CD14-positive monocyte (primary cell): ENCODE results near the gene MGLL. TPM values are rescaled to one million over a fixed set of nuclear protein-coding genes. Genes with fewer than 3 reads are reported as not detected.

Experiments used
- DNase-seq, 3 donors: peaks; one replicate each; pipeline ENCODE4 v3.0.0-alpha.2; 2011 to 2022
- H2AFZ ChIP-seq: 2 replicates; pipeline ENCODE4 v1.6.0; 2012; ENCODE audit warnings: mild to moderate bottlenecking, low read depth, low read length, inconsistent platforms; ENCODE audit not compliant: insufficient read depth, poor library complexity, severe bottlenecking
- H3K27ac ChIP-seq, 2 donors: 1 replicate in 1 of 2; 2 replicates in 1 of 2; pipeline ENCODE4 v1.5.1; 2012 to 2013; ENCODE audit warnings: low read length in 2 of 2, control low read depth in 1 of 2, inconsistent platforms in 1 of 2, low read depth in 1 of 2, mild to moderate bottlenecking in 1 of 2
- H3K27me3 ChIP-seq, 2 donors: one replicate each; pipeline versions ENCODE4 v1.6.0 to v1.6.1; 2011 to 2013; ENCODE audit warnings: low read length in 2 of 2; ENCODE audit not compliant: control insufficient read depth in 2 of 2, insufficient read depth in 2 of 2
- H3K36me3 ChIP-seq, 2 donors: replicated peaks in 1 of 2; 1 replicate in 1 of 2; 2 replicates in 1 of 2; pipeline versions ENCODE4 v1.5.1 to v1.6.1; 2012 to 2013; ENCODE audit warnings: low read length in 2 of 2, control low read depth in 1 of 2, inconsistent platforms in 1 of 2, mild to moderate bottlenecking in 1 of 2; ENCODE audit not compliant: insufficient read depth in 2 of 2, control insufficient read depth in 1 of 2
- H3K4me1 ChIP-seq, 2 donors: 1 replicate in 1 of 2; 2 replicates in 1 of 2; pipeline versions ENCODE4 v1.5.1 to v1.6.1; 2012 to 2013; ENCODE audit warnings: low read length in 2 of 2, control low read depth in 1 of 2, inconsistent platforms in 1 of 2, mild to moderate bottlenecking in 1 of 2, moderate library complexity in 1 of 2; ENCODE audit not compliant: insufficient read depth in 2 of 2, control insufficient read depth in 1 of 2
- H3K4me2 ChIP-seq: replicated peaks from 2 replicates; pipeline ENCODE3; 2012; ENCODE audit warnings: low read length, moderate library complexity, mild to moderate bottlenecking; ENCODE audit not compliant: poor library complexity, severe bottlenecking; ENCODE audit errors: extremely low read depth
- H3K4me3 ChIP-seq, 3 experiments: fragments of 200-600 bp in 1 of 3; sonication (generic) in 1 of 3; replicated peaks in 1 of 3; 1 replicate in 2 of 3; 2 replicates in 1 of 3; pipeline ENCODE4 v1.5.1; 2011 to 2013; ENCODE audit warnings: low read length in 3 of 3, mild to moderate bottlenecking in 3 of 3, control low read depth in 2 of 3, low read depth in 2 of 3, inconsistent platforms in 1 of 3, moderate library complexity in 1 of 3
- H3K79me2 ChIP-seq: 2 replicates; pipeline ENCODE4 v1.6.0; 2012; ENCODE audit warnings: mild to moderate bottlenecking, control low read depth, inconsistent platforms, low read length, moderate library complexity; ENCODE audit not compliant: insufficient read depth
- H3K9ac ChIP-seq: 2 replicates; pipeline ENCODE4 v1.6.0; 2017; ENCODE audit warnings: low read length, mild to moderate bottlenecking; ENCODE audit not compliant: insufficient read depth, poor library complexity, severe bottlenecking
- H3K9me3 ChIP-seq, 2 donors: replicated peaks in 1 of 2; 1 replicate in 1 of 2; 2 replicates in 1 of 2; pipeline versions ENCODE4 v1.5.1 to v1.6.1; 2012 to 2013; ENCODE audit warnings: low read length in 2 of 2, control low read depth in 1 of 2; ENCODE audit not compliant: control insufficient read depth in 1 of 2, insufficient read depth in 1 of 2
- H4K20me1 ChIP-seq: 2 replicates; pipeline ENCODE4 v1.6.0; 2012; ENCODE audit warnings: mild to moderate bottlenecking, low read length, control low read depth, moderate library complexity; ENCODE audit not compliant: insufficient read depth
- H3K27ac Mint-ChIP-seq, 7 donors: one replicate each; pipeline ENCODE4 v1.8.0; 2020; ENCODE audit warnings: mild to moderate bottlenecking in 7 of 7, mixed read lengths in 7 of 7, moderate library complexity in 6 of 7, inconsistent platforms in 2 of 7
- H3K27me3 Mint-ChIP-seq, 3 donors: one replicate each; pipeline ENCODE4 v1.8.0; 2021 to 2022; ENCODE audit warnings: low read depth in 3 of 3, mild to moderate bottlenecking in 3 of 3, mixed read lengths in 3 of 3, moderate library complexity in 3 of 3, inconsistent platforms in 1 of 3
- H3K36me3 Mint-ChIP-seq, 2 donors: one replicate each; pipeline ENCODE4 v1.8.0; 2020; ENCODE audit warnings: mixed read lengths in 2 of 2, inconsistent platforms in 1 of 2, mild to moderate bottlenecking in 1 of 2
- H3K4me1 Mint-ChIP-seq: one replicate; pipeline ENCODE4 v1.8.0; 2020; ENCODE audit warnings: mild to moderate bottlenecking, mixed read lengths
- H3K4me3 Mint-ChIP-seq, 2 donors: one replicate each; pipeline ENCODE4 v1.8.0; 2020; ENCODE audit warnings: mild to moderate bottlenecking in 2 of 2, mixed read lengths in 2 of 2, moderate library complexity in 1 of 2
- H3K9me3 Mint-ChIP-seq, 7 donors: one replicate each; pipeline ENCODE4 v1.8.0; 2020 to 2022; ENCODE audit warnings: mixed read lengths in 7 of 7, mild to moderate bottlenecking in 6 of 7, moderate library complexity in 6 of 7, inconsistent platforms in 2 of 7
- WGBS: methylation state at CpG from one replicate; pipeline ENCODE4 v1.1.5; 2013; ENCODE audit warnings: missing lambda C conversion rate; ENCODE audit not compliant: insufficient coverage; 5-methylcytosine and 5-hydroxymethylcytosine counted together
- intact Hi-C, 2 donors: fragments of 100-400 bp; cut with micrococcal nuclease; formaldehyde crosslinking; loops; one replicate each; pipeline versions ENCODE4 v1.15.0 to v1.15.1; 2023
- polyA plus RNA-seq, 3 donors: library from polyadenylated mRNA; depleted of rRNA in 1 of 3; unstranded in 2 of 3; stranded (reverse) in 1 of 3; fragments of 300-500 nt in 2 of 3; fragments of >200 nt in 1 of 3; fragmentation: Illumina TruSeq in 2 of 3; gene quantifications; 1 replicate in 2 of 3; 2 replicates in 1 of 3; pipeline ENCODE4 v1.2.3, GENCODE V29; 2012 to 2021
- TF ChIP-seq, protein P1 (sequence below): fragments of 200-600 bp; IDR thresholded peaks from one replicate; pipeline ENCODE4 v1.8.0; 2022; ENCODE audit warnings: antibody characterized with exemption, mild to moderate bottlenecking

The MGLL gene
- polyA plus RNA-seq, 3 donors, result 4.4 to 10.0 (median 6.4) TPM

DNA sequence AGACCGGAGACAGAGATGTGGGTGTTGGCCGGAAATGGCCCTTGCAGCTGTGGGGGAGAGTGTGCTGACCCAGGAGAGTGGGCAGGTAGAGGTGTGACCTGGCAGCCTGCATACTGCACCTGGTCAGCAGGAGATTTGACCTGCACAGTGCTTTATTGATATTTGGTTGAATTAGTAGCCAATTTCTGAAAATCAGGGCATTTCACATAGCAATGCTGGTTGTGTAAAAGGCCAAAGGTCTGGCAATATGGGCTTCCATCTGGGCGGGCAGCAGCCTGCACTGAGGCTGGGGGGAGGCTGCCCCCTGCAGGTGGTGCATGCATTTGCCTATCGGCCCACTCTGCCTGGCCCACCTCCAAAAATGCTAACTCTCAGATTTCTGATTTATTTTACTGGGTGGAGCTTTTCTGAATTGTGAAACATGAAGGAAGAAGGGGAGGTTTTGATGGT, 9.4 kb upstream of the MGLL start:
- TF ChIP-seq, protein P1, sequence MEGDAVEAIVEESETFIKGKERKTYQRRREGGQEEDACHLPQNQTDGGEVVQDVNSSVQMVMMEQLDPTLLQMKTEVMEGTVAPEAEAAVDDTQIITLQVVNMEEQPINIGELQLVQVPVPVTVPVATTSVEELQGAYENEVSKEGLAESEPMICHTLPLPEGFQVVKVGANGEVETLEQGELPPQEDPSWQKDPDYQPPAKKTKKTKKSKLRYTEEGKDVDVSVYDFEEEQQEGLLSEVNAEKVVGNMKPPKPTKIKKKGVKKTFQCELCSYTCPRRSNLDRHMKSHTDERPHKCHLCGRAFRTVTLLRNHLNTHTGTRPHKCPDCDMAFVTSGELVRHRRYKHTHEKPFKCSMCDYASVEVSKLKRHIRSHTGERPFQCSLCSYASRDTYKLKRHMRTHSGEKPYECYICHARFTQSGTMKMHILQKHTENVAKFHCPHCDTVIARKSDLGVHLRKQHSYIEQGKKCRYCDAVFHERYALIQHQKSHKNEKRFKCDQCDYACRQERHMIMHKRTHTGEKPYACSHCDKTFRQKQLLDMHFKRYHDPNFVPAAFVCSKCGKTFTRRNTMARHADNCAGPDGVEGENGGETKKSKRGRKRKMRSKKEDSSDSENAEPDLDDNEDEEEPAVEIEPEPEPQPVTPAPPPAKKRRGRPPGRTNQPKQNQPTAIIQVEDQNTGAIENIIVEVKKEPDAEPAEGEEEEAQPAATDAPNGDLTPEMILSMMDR, result peak; percentile 81
- Histone ChIP-seq H3K79me2 (no peaks in the 10 kb centered on the region), H3K36me3 (no peaks in the 10 kb centered on the region), H3K4me3 (no peak overlapping the region), H3K4me2 (no peak overlapping the region), H3K9ac (no peak overlapping the region), H3K9me3 (peaks cover 13 to 17% of the 10 kb centered on the region in 2 donors), H4K20me1 (no peaks in the 10 kb centered on the region), H3K27ac (no peak overlapping the region), H3K27me3 (no peaks in the 10 kb centered on the region), H2AFZ (no peak overlapping the region), H3K4me1 (no peaks in the 10 kb centered on the region)
- peaks cover 3% of the 10 kb centered on the region for H3K4me1 Mint-ChIP-seq
- intact Hi-C loops, result loop anchor here in 1 of 2 donors (5.0 kb wide), 2 partner anchors 144 to 179 kb away; no protein-coding TSS in a partner anchor
- WGBS, result 86% methylated on average over 3 of the region's 4 CpGs
- H3K9me3 Mint-ChIP-seq, result peaks cover 19 to 32% (median 26%) of the 10 kb centered on the region in 7 donors
- no peak overlapping the region for H3K27ac Mint-ChIP-seq
- no peak overlapping the region for H3K4me3 Mint-ChIP-seq
- DNase-seq, result peak; percentile 48 to 61 (median 53)
- H3K36me3 Mint-ChIP-seq, result peaks cover 0 to 9% of the 10 kb centered on the region in 2 donors
- H3K27me3 Mint-ChIP-seq, result peaks cover 0 to 2% (median 1%) of the 10 kb centered on the region in 3 donors

DNA sequence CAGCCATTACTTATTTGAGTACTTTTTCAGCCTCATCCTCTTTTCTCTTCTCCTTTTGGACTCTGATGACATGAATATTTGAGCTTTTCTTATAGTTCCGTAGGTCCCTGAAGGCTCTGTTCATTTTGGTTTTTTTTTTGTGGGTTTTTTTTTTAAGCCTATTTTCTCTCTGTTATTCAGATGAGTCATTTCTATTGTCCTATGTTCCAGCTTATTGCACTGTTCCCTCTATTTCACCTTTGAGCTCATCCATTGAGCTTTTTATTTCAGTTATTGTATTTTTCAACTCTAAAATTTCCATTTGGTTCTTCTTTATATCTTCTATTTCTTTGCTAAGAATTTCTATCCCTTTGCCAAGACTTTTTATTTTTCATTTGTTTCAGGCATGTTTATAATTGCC, 7.2 kb upstream of the MGLL start:
- peaks cover 13 to 17% of the 10 kb centered on the region in 2 donors for H3K9me3 ChIP-seq
- no peaks in the 10 kb centered on the region for H4K20me1 ChIP-seq
- Mint-ChIP-seq H3K4me1 (no peaks in the 10 kb centered on the region), H3K27ac (no peak overlapping the region), H3K36me3 (peaks cover under 1 to 9% of the 10 kb centered on the region in 2 donors), H3K27me3 (peaks cover 0 to 5% (median 2%) of the 10 kb centered on the region in 3 donors), H3K4me3 (no peak overlapping the region), H3K9me3 (peaks cover 19 to 34% (median 29%) of the 10 kb centered on the region in 7 donors)
- H2AFZ ChIP-seq, result no peak overlapping the region
- no peaks in the 10 kb centered on the region for H3K27me3 ChIP-seq
- TF ChIP-seq, protein P1, result no peak
- WGBS, result no CpG with 5 or more reads among the region's 1 CpG
- no peak overlapping the region for H3K4me2 ChIP-seq
- no peak overlapping the region for H3K4me3 ChIP-seq
- no peak for DNase-seq
- no peaks in the 10 kb centered on the region for H3K36me3 ChIP-seq
- no peak overlapping the region for H3K9ac ChIP-seq
- H3K27ac ChIP-seq, result no peak overlapping the region
- H3K79me2 ChIP-seq, result no peaks in the 10 kb centered on the region
- intact Hi-C loops, result loop anchor here in 1 of 2 donors (10.0 kb wide), 1 partner anchor 55 kb away; no protein-coding TSS in a partner anchor
- no peaks in the 10 kb centered on the region for H3K4me1 ChIP-seq
